Activated CD4-positive, alpha-beta T cell treated with anti-CD3 and anti-CD28 coated beads for 36 hours (primary cell): Measurements from ENCODE around the gene ASIC2. TPM values are rescaled to one million over a fixed set of nuclear protein-coding genes. Genes with fewer than 3 reads are reported as not detected.

Experiments
- ATAC-seq: fragments of 200-7000 bp; cut with Tn5 transposase; one replicate; pipeline ENCODE4 v1.10.0; 2021; ENCODE audit warnings: mild to moderate bottlenecking, moderate library complexity
- CTCF ChIA-PET: fragments of 350-600 bp; sonication (Branson Sonifier 250); formaldehyde crosslinking; loops from one replicate; lab custom pipeline; 2021; ENCODE audit warnings: antibody characterized with exemption; lab: Charles Lee
- POLR2A ChIA-PET: fragments of 350-600 bp; sonication (Branson Sonifier 250); formaldehyde crosslinking; loops from one replicate; lab custom pipeline; 2021; ENCODE audit warnings: antibody characterized with exemption, inconsistent platforms; lab: Charles Lee
- DNase-seq: peaks from one replicate; pipeline ENCODE4 v3.0.0-alpha.2; 2020
- H3K27ac Mint-ChIP-seq: one replicate; pipeline ENCODE4 v1.8.0; 2021; ENCODE audit warnings: mixed read lengths
- H3K27me3 Mint-ChIP-seq: one replicate; pipeline ENCODE4 v1.8.0; 2021; ENCODE audit warnings: mixed read lengths
- H3K36me3 Mint-ChIP-seq: one replicate; pipeline ENCODE4 v1.8.0; 2021; ENCODE audit warnings: low read depth, mixed read lengths
- H3K4me1 Mint-ChIP-seq: one replicate; pipeline ENCODE4 v1.8.0; 2021; ENCODE audit warnings: mixed read lengths
- H3K4me3 Mint-ChIP-seq: one replicate; pipeline ENCODE4 v1.8.0; 2021; ENCODE audit warnings: mild to moderate bottlenecking, moderate library complexity, mixed read lengths
- H3K9me3 Mint-ChIP-seq: one replicate; pipeline ENCODE4 v1.8.0; 2021; ENCODE audit warnings: low read depth, mixed read lengths
- intact Hi-C, 2 experiments: fragments of 100-400 bp; cut with DNase I in 1 of 2; cut with micrococcal nuclease in 1 of 2; formaldehyde crosslinking; loops; one replicate each; pipeline versions ENCODE4 v1.14.2 to v1.15.1; 2022 to 2024; cut with DNase I, micrococcal nuclease
- total RNA-seq, 2 experiments: library from RNA; stranded (reverse); gene quantifications; one replicate each; pipeline ENCODE4 v1.2.3, GENCODE V29; 2021

The ASIC2 gene
- total RNA-seq, 2 experiments from 2014 or later, result not detected

- no peak for DNase-seq
- Mint-ChIP-seq H3K4me3 (no peak overlapping the region), H3K4me1 (no peaks in the 10 kb centered on the region), H3K9me3 (no peaks in the 10 kb centered on the region), H3K36me3 (no peaks in the 10 kb centered on the region), H3K27me3 (peaks cover 16% of the 10 kb centered on the region), H3K27ac (no peak overlapping the region)
- intact Hi-C loops, result no loop called here
- no peak for ATAC-seq
- ChIA-PET POLR2A (no interaction called here), CTCF (no interaction called here)
These were observed 74.1 kb downstream of the ASIC2 start for GRCh38 chr17:33218698-33219601.

DNA sequence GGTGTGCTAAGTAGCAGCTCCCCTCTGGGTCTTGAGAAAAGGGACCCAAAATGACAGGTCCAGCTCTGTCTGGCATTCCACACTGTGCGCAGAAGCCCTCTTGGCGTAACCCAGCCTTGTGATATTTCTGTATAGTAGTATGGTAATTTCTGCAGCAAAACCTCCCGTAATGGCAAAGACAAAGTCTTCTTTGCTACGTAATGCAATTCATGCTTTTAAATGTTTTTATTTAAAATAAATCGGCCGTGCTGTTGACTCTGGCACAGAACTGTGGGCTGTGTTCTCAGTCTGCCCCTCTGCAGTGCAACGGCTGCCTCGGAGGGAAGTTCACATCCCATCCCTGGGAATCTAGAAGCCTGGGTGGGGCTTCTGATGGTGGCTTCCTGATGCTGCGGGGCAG lies 75.2 kb downstream of the ASIC2 start:
- DNase-seq (no peak), ATAC-seq (no peak)
- Mint-ChIP-seq H3K9me3 (no peaks in the 10 kb centered on the region), H3K27ac (no peak overlapping the region), H3K4me1 (no peaks in the 10 kb centered on the region), H3K27me3 (peaks cover 16% of the 10 kb centered on the region), H3K36me3 (no peaks in the 10 kb centered on the region), H3K4me3 (no peak overlapping the region)
- ChIA-PET POLR2A (no interaction called here), CTCF (no interaction called here)
- intact Hi-C loops, result no loop called here

DNA sequence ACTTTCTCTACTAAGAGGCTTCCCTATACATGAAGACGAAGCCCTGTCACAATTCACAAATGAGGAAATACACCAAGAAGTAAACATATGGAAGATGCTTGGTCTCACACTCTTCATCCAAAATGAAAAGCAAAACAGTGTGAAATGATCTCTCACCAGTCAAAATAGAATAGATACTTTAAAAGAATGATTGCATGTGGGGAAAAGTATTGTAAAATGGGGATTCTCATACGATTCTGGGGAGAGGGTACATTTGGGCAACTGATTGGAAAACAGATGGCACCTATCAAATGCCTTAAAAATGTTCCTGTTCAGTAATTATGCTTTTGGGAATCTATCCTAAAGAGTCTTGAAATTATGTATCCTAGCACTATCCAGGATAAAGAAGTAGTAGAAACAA lies 78.1 kb downstream of the ASIC2 start:
- H3K36me3 Mint-ChIP-seq, result no peaks in the 10 kb centered on the region
- no peak overlapping the region for H3K27ac Mint-ChIP-seq
- DNase-seq, result no peak
- CTCF ChIA-PET, result no interaction called here
- intact Hi-C loops, result no loop called here
- no peaks in the 10 kb centered on the region for H3K9me3 Mint-ChIP-seq
- no peaks in the 10 kb centered on the region for H3K4me1 Mint-ChIP-seq
- POLR2A ChIA-PET, result no interaction called here
- ATAC-seq, result no peak
- no peak overlapping the region for H3K4me3 Mint-ChIP-seq
- peaks cover 16% of the 10 kb centered on the region for H3K27me3 Mint-ChIP-seq

DNA sequence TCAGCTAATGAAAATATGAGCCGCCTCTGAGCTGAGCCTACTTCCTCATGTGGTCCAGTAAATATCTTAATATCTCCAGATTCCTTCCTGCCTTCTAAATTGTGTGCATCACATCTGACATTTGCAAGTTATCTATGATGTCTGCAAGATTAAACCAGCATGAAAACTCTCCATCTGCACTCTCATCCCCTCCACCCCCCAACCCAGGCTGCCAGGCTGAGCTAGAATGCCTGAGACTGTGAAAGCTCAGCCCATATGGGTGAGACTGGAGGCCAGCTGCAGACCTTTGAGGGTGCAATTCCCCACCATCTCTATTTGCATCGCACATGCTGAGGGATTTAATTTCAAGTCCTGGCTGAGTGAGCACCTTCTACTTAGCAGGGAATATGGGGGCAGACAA lies 82.8 kb downstream of the ASIC2 start:
- intact Hi-C loops, result no loop called here
- Mint-ChIP-seq H3K27ac (no peak overlapping the region), H3K27me3 (peaks cover 12% of the 10 kb centered on the region), H3K36me3 (no peaks in the 10 kb centered on the region), H3K9me3 (no peaks in the 10 kb centered on the region), H3K4me3 (no peak overlapping the region), H3K4me1 (no peaks in the 10 kb centered on the region)
- ATAC-seq (no peak), DNase-seq (no peak)
- ChIA-PET POLR2A (no interaction called here), CTCF (interaction anchor here (0.6 kb wide), 1 partner anchor 1369 kb away, joined by 3 read pairs; the partner anchor contains the start of gene TMEM132E)

- no peak overlapping the region for H3K4me3 Mint-ChIP-seq
- ATAC-seq (no peak), DNase-seq (no peak)
- H3K27me3 Mint-ChIP-seq, result peaks cover 12% of the 10 kb centered on the region
- no peaks in the 10 kb centered on the region for H3K4me1 Mint-ChIP-seq
- CTCF ChIA-PET, result interaction anchor here (0.6 kb wide), 1 partner anchor 1370 kb away, joined by 3 read pairs; the partner anchor contains the start of gene TMEM132E
- no peak overlapping the region for H3K27ac Mint-ChIP-seq
- intact Hi-C loops, result loop anchor here in 1 of 2 experiments (10.0 kb wide), 1 partner anchor 55 kb away; no protein-coding TSS in a partner anchor
- POLR2A ChIA-PET, result no interaction called here
- no peaks in the 10 kb centered on the region for H3K9me3 Mint-ChIP-seq
- no peaks in the 10 kb centered on the region for H3K36me3 Mint-ChIP-seq
These were observed 83.4 kb downstream of the ASIC2 start for GRCh38 chr17:33209671-33210070.

- ATAC-seq, result no peak
- Mint-ChIP-seq H3K27me3 (peaks cover 16% of the 10 kb centered on the region), H3K27ac (no peak overlapping the region), H3K9me3 (no peaks in the 10 kb centered on the region), H3K36me3 (no peaks in the 10 kb centered on the region), H3K4me1 (no peaks in the 10 kb centered on the region), H3K4me3 (no peak overlapping the region)
- CTCF ChIA-PET, result no interaction called here
- DNase-seq, result no peak
- POLR2A ChIA-PET, result no interaction called here
- intact Hi-C loops, result loop anchor here in 1 of 2 experiments (10.0 kb wide), 1 partner anchor 58 kb away; no protein-coding TSS in a partner anchor
These were observed 85.9 kb downstream of the ASIC2 start for GRCh38 chr17:33207231-33207630.

- ATAC-seq (no peak), DNase-seq (no peak)
- POLR2A ChIA-PET, result no interaction called here
- no peak overlapping the region for H3K4me3 Mint-ChIP-seq
- no peak overlapping the region for H3K27ac Mint-ChIP-seq
- intact Hi-C loops, result loop anchor here in 1 of 2 experiments (10.0 kb wide), 1 partner anchor 59 kb away; no protein-coding TSS in a partner anchor
- H3K27me3 Mint-ChIP-seq, result peaks cover 15% of the 10 kb centered on the region
- H3K9me3 Mint-ChIP-seq, result no peaks in the 10 kb centered on the region
- H3K36me3 Mint-ChIP-seq, result no peaks in the 10 kb centered on the region
- CTCF ChIA-PET, result no interaction called here
- no peaks in the 10 kb centered on the region for H3K4me1 Mint-ChIP-seq
These were observed 87.5 kb downstream of the ASIC2 start for GRCh38 chr17:33205552-33205951.

- intact Hi-C loops, result loop anchor here in 1 of 2 experiments (10.0 kb wide), 1 partner anchor 60 kb away; no protein-coding TSS in a partner anchor
- ATAC-seq (no peak), DNase-seq (no peak)
- H3K4me1 Mint-ChIP-seq, result no peaks in the 10 kb centered on the region
- ChIA-PET POLR2A (no interaction called here), CTCF (no interaction called here)
- no peak overlapping the region for H3K27ac Mint-ChIP-seq
- H3K36me3 Mint-ChIP-seq, result no peaks in the 10 kb centered on the region
- no peak overlapping the region for H3K4me3 Mint-ChIP-seq
- H3K27me3 Mint-ChIP-seq, result peaks cover 14% of the 10 kb centered on the region
- no peaks in the 10 kb centered on the region for H3K9me3 Mint-ChIP-seq
These were observed 88.4 kb downstream of the ASIC2 start for GRCh38 chr17:33204701-33205100.

DNA sequence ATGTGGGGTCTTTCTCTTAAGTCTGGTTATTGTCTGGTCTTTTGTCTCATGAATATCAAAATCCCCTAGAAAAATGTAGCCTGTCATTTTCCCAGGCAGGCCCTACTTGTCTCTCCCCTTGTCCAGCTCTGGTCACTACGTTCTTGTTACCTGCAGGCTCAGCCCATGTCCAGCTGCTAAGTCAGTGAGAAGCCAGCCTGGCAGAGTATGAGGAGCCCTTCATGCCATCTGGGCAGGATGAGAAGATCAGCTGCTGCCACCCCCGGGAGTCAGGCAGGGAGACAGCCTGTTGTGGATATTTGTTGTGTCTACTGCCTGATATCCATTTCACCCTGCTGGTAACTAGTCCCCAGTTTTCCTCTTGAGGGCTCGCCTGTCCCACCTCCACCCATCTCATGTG lies 88.9 kb downstream of the ASIC2 start:
- Mint-ChIP-seq H3K9me3 (no peaks in the 10 kb centered on the region), H3K36me3 (no peaks in the 10 kb centered on the region), H3K4me1 (no peaks in the 10 kb centered on the region), H3K4me3 (no peak overlapping the region), H3K27me3 (peaks cover 14% of the 10 kb centered on the region), H3K27ac (no peak overlapping the region)
- ATAC-seq (no peak), DNase-seq (no peak)
- ChIA-PET POLR2A (no interaction called here), CTCF (no interaction called here)
- intact Hi-C loops, result loop anchor here in 1 of 2 experiments (10.0 kb wide), 1 partner anchor 61 kb away; no protein-coding TSS in a partner anchor

GRCh38 chr17:33202796-33203495 lies 90.1 kb downstream of the ASIC2 start:
- H3K36me3 Mint-ChIP-seq, result no peaks in the 10 kb centered on the region
- DNase-seq (no peak), ATAC-seq (no peak)
- intact Hi-C loops, result loop anchor here in 1 of 2 experiments (10.0 kb wide), 1 partner anchor 62 kb away; no protein-coding TSS in a partner anchor
- H3K4me1 Mint-ChIP-seq, result no peaks in the 10 kb centered on the region
- no peaks in the 10 kb centered on the region for H3K9me3 Mint-ChIP-seq
- H3K27ac Mint-ChIP-seq, result no peak overlapping the region
- no peak overlapping the region for H3K4me3 Mint-ChIP-seq
- ChIA-PET CTCF (no interaction called here), POLR2A (no interaction called here)
- peaks cover 9% of the 10 kb centered on the region for H3K27me3 Mint-ChIP-seq

GRCh38 chr17:33202021-33202420 lies 91.1 kb downstream of the ASIC2 start:
- ATAC-seq (no peak), DNase-seq (no peak)
- no peak overlapping the region for H3K4me3 Mint-ChIP-seq
- ChIA-PET POLR2A (no interaction called here), CTCF (no interaction called here)
- H3K36me3 Mint-ChIP-seq, result no peaks in the 10 kb centered on the region
- no peaks in the 10 kb centered on the region for H3K4me1 Mint-ChIP-seq
- H3K27me3 Mint-ChIP-seq, result peaks cover 6% of the 10 kb centered on the region
- intact Hi-C loops, result loop anchor here in 1 of 2 experiments (10.0 kb wide), 1 partner anchor 63 kb away; no protein-coding TSS in a partner anchor
- no peaks in the 10 kb centered on the region for H3K9me3 Mint-ChIP-seq
- no peak overlapping the region for H3K27ac Mint-ChIP-seq
